A673 (cell line): ENCODE data around the gene CHD2.

Experiments
- CTCF ChIP-seq: fragments of 300-800, 200-600 bp; sonication (generic); conservative IDR thresholded peaks from 2 replicates; pipeline ENCODE4 v1.5.1; 2017; ENCODE audit warnings: low read depth, mild to moderate bottlenecking, antibody characterized with exemption, low read length, moderate library complexity, mixed read lengths
- EZH2 ChIP-seq: fragments of 200-600 bp; sonication (generic); IDR thresholded peaks from 2 replicates; pipeline ENCODE4 v1.6.1; 2017; ENCODE audit warnings: borderline replicate concordance, low read depth, mild to moderate bottlenecking, mixed read lengths, antibody characterized with exemption, low read length; ENCODE audit not compliant: poor library complexity, severe bottlenecking

DNA sequence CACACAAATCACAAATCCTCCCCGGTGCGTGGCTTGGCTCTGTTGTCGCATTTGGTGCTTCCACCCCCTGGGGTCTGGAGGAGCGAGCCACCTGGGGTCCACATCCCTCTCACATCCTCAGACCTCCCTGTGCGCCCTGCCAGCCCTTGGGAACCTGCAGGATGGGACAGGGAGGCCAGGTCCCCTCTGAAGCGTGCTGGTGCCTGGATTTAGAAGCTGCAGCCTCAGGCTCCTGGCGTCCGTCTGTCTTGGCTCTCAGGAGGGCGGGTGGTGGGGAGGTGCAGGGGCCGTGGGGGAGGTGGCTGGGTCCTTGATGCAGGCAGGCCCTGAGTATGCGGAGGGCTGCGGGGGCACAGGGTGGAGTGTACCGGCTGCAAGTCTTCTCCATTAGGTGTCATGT, 150.5 kb downstream of the CHD2 start:
- no peak for TF ChIP-seq CTCF
- no peak for TF ChIP-seq EZH2
